ENCODE results near the gene ELOA. TPM values are rescaled to one million over a fixed set of nuclear protein-coding genes. Genes with fewer than 3 reads are reported as not detected.

The ELOA gene
- total and polyA plus RNA-seq, 2 of the 13 experiments (the other 11 are each of a cell fraction or from before 2014, with no cell fraction given): 14.2 to 28.5 TPM

DNA sequence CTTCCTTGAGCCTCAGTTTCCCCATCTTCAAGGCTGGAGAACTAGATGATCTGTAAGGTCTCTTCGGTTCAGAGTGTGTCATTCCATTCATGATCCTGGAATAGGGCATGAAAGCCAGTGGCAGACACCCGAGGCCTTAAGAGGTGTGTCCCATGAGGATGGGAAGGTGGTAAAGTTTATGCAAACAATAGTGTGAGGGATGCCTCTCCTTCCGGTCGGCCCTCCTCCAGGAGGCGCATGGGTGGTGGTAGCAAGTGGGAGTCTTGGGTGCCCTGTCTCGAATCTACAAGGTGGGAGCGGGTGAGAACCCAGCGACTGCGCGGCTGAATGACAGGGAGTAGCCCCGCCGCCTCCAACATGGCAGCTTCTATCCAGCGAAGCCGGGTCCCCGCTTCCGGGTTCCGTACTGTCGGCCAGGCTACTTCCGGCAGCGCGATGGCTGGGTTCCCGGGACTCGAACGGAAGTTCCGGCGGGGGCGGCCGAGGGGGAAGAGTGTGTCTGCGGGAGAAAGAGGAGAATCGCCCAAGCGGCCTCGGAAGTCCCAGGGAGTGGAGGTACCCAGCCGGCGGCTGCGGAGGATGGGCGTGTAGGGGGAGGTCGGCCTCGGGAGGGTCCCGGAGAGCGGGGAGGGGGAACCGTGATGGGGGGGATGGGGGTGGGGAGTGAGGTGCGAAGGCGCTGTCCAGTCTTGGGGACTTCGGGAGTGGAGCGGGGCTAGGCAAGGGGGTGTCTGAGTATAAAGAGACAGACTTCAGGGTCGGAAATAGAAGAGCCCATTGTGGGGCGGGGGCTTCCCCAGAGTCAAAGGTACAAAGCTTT is 47.6 kb downstream of the ELOA start, which contains the start of gene LYPLA2 (continued):
- TF ChIP-seq ZNF430 (CRISPR knock-in tag; IDR thresholded peaks at IDR 0.05): no peak; the same call in 1 of the 2 replicates
- TF ChIP-seq MEIS2 (CRISPR knock-in tag; IDR thresholded peaks at IDR 0.05): no peak
- no peak for TF ChIP-seq ZHX1 (CRISPR knock-in tag; IDR thresholded peaks at IDR 0.05; ENCODE audit: low read depth)
- TF ChIP-seq GATAD1 (CRISPR knock-in tag; IDR thresholded peaks at IDR 0.05): peak; percentile 90
- no peak for TF ChIP-seq TERF1 (CRISPR knock-in tag; IDR thresholded peaks at IDR 0.05)
- TF ChIP-seq GABPB1 (CRISPR knock-in tag; IDR thresholded peaks at IDR 0.05): peak; percentile 96
- TF ChIP-seq ZNF264 (CRISPR knock-in tag; IDR thresholded peaks at IDR 0.05): no peak
- peak; percentile 68; the same call in 1 of the 2 replicates for TF ChIP-seq ZBTB44 (CRISPR knock-in tag; IDR thresholded peaks at IDR 0.05)
- TF ChIP-seq SSRP1 (CRISPR knock-in tag; IDR thresholded peaks at IDR 0.05): no peak
- TF ChIP-seq, protein P1, sequence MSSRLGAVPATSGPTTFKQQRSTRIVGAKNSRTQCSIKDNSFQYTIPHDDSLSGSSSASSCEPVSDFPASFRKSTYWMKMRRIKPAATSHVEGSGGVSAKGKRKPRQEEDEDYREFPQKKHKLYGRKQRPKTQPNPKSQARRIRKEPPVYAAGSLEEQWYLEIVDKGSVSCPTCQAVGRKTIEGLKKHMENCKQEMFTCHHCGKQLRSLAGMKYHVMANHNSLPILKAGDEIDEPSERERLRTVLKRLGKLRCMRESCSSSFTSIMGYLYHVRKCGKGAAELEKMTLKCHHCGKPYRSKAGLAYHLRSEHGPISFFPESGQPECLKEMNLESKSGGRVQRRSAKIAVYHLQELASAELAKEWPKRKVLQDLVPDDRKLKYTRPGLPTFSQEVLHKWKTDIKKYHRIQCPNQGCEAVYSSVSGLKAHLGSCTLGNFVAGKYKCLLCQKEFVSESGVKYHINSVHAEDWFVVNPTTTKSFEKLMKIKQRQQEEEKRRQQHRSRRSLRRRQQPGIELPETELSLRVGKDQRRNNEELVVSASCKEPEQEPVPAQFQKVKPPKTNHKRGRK (CRISPR knock-in tag; IDR thresholded peaks at IDR 0.05): no peak
- TF ChIP-seq KAT7 (CRISPR knock-in tag; IDR thresholded peaks at IDR 0.05; ENCODE audit: borderline replicate concordance): peak; percentile 68; the same call in 1 of the 2 replicates
- TF ChIP-seq ARHGAP35 (CRISPR knock-in tag; IDR thresholded peaks at IDR 0.05; ENCODE audit: borderline replicate concordance): no peak
- no peak for TF ChIP-seq FOXK2 (IDR thresholded peaks at IDR 0.05)
- no peak for TF ChIP-seq ZNF296 (CRISPR knock-in tag; conservative IDR thresholded peaks at IDR 0.05)
- TF ChIP-seq ZNF44 (CRISPR knock-in tag; IDR thresholded peaks at IDR 0.05): no peak
- no peak for TF ChIP-seq ZSCAN21 (CRISPR knock-in tag; IDR thresholded peaks at IDR 0.05; ENCODE audit: borderline replicate concordance)
- TF ChIP-seq NFE2L1 (CRISPR knock-in tag; IDR thresholded peaks at IDR 0.05; ENCODE audit: borderline replicate concordance): no peak
- TF ChIP-seq PHF8 (CRISPR knock-in tag; IDR thresholded peaks at IDR 0.05): no peak
- peak; percentile 56; the same call in 1 of the 2 replicates for TF ChIP-seq ZNF644 (CRISPR knock-in tag; IDR thresholded peaks at IDR 0.05; ENCODE audit: low read depth)
- 0 out of 2 replicates have a peak, but pooled peaks have one; percentile 51 for TF ChIP-seq ZNF615 (CRISPR knock-in tag; IDR thresholded peaks at IDR 0.05; ENCODE audit: borderline replicate concordance)
- TF ChIP-seq ZNF414 (CRISPR knock-in tag; IDR thresholded peaks at IDR 0.05): no peak
- TF ChIP-seq ZFP82 (CRISPR knock-in tag; IDR thresholded peaks at IDR 0.05; ENCODE audit: borderline replicate concordance): no peak
